HPDE6-E6E7 (cell line): Measurements from ENCODE around the gene ARHGEF25.
"Not testable (repeated sequence)": the region's sequence is repeated elsewhere in the genome, so short reads cannot be mapped to it uniquely, and the experiment has no call there.

Source experiments
- DNase-seq: peaks from one replicate; pipeline ENCODE4 v3.0.0; 2011; ENCODE audit warnings: missing footprints; ENCODE audit errors: extremely low spot score

ARHGEF25 gene

GRCh38 chr12:57636731-57637130 lies 25.5 kb downstream of the ARHGEF25 start:
- not testable (repeated sequence) for DNase-seq

- no peak for DNase-seq
These were observed 26.1 kb downstream of the ARHGEF25 start for GRCh38 chr12:57637364-57637763.

GRCh38 chr12:57638096-57638495 lies 26.9 kb downstream of the ARHGEF25 start:
- DNase-seq: no peak

GRCh38 chr12:57640175-57641042 lies 29.2 kb downstream of the ARHGEF25 start:
- DNase-seq: no peak

GRCh38 chr12:57641699-57642442 lies 30.6 kb downstream of the ARHGEF25 start:
- no peak for DNase-seq

GRCh38 chr12:57645990-57646658 lies 34.9 kb downstream of the ARHGEF25 start:
- not testable (repeated sequence) for DNase-seq

GRCh38 chr12:57646659-57647049 lies 35.4 kb downstream of the ARHGEF25 start:
- not testable (repeated sequence) for DNase-seq

- DNase-seq: no peak
These were observed 42.8 kb downstream of the ARHGEF25 start for GRCh38 chr12:57654042-57654441.

GRCh38 chr12:57655541-57656240 lies 44.5 kb downstream of the ARHGEF25 start:
- DNase-seq: no peak

GRCh38 chr12:57656408-57656807 lies 45.2 kb downstream of the ARHGEF25 start:
- not testable (repeated sequence) for DNase-seq

GRCh38 chr12:57657744-57658143 lies 46.5 kb downstream of the ARHGEF25 start:
- no peak for DNase-seq

- DNase-seq: no peak
These were observed 47.7 kb downstream of the ARHGEF25 start for GRCh38 chr12:57658890-57659289.

GRCh38 chr12:57661376-57661775 lies 50.1 kb downstream of the ARHGEF25 start:
- no peak for DNase-seq

GRCh38 chr12:57665066-57665820 lies 54.0 kb downstream of the ARHGEF25 start:
- not testable (repeated sequence) for DNase-seq
